Endodermal cell (in vitro differentiated cells): ENCODE data around the gene DTYMK. TPM values are rescaled to one million over a fixed set of nuclear protein-coding genes. Genes with fewer than 3 reads are reported as not detected.

ENCODE experiments used
- DNase-seq: peaks from one replicate; pipeline ENCODE4 v3.0.0-alpha.2; 2017
- H3K27ac ChIP-seq: 2 replicates; pipeline ENCODE4 v1.5.1; 2013; ENCODE audit warnings: mild to moderate bottlenecking, low read depth, low read length, moderate library complexity
- H3K27me3 ChIP-seq: 2 replicates; pipeline ENCODE4 v1.6.1; 2013; ENCODE audit warnings: mild to moderate bottlenecking, low read length, moderate library complexity; ENCODE audit not compliant: insufficient read depth, control insufficient read depth, poor library complexity, severe bottlenecking
- H3K36me3 ChIP-seq: 2 replicates; pipeline ENCODE4 v1.7.0; 2013; ENCODE audit warnings: mild to moderate bottlenecking, low read length, moderate library complexity; ENCODE audit not compliant: control insufficient read depth, insufficient read depth
- H3K4me1 ChIP-seq: one replicate; pipeline ENCODE4 v1.7.0; 2013; ENCODE audit warnings: low read length; ENCODE audit not compliant: control insufficient read depth, insufficient read depth
- H3K4me3 ChIP-seq: 2 replicates; pipeline ENCODE4 v1.5.1; 2013; ENCODE audit warnings: mild to moderate bottlenecking, low read length, moderate library complexity
- H3K9ac ChIP-seq: 2 replicates; pipeline ENCODE4 v1.6.1; 2013; ENCODE audit warnings: mild to moderate bottlenecking, low read length, moderate library complexity; ENCODE audit not compliant: poor library complexity, severe bottlenecking; ENCODE audit errors: extremely low read depth
- H3K9me3 ChIP-seq: 2 replicates; pipeline ENCODE4 v1.6.1; 2013; ENCODE audit warnings: mild to moderate bottlenecking, low read length, moderate library complexity; ENCODE audit not compliant: control insufficient read depth
- H3K27ac Mint-ChIP-seq: 2 replicates; pipeline ENCODE4 v1.8.0; 2020; ENCODE audit warnings: mixed read lengths
- H3K27me3 Mint-ChIP-seq: 2 replicates; pipeline ENCODE4 v1.8.0; 2021; ENCODE audit warnings: mild to moderate bottlenecking, mixed read lengths; ENCODE audit not compliant: insufficient read depth
- H3K36me3 Mint-ChIP-seq: 2 replicates; pipeline ENCODE4 v1.8.0; 2020; ENCODE audit warnings: low read depth, mixed read lengths
- H3K4me1 Mint-ChIP-seq: 2 replicates; pipeline ENCODE4 v1.8.0; 2020; ENCODE audit warnings: mixed read lengths
- H3K4me3 Mint-ChIP-seq: 2 replicates; pipeline ENCODE4 v1.8.0; 2020; ENCODE audit warnings: mild to moderate bottlenecking, moderate library complexity, mixed read lengths
- H3K9me3 Mint-ChIP-seq: 2 replicates; pipeline ENCODE4 v1.8.0; 2020; ENCODE audit warnings: mild to moderate bottlenecking, mixed read lengths
- CTCF ChIP-seq: fragments of 200-600 bp; sonication (generic); conservative IDR thresholded peaks from 2 replicates; pipeline ENCODE4 v1.5.0; 2021; ENCODE audit warnings: antibody characterized with exemption, mild to moderate bottlenecking
- WGBS, 2 experiments: methylation state at CpG; one replicate each; pipeline versions ENCODE4 v1.1.5 to v1.1.7; 2013; ENCODE audit warnings: missing lambda C conversion rate in 2 of 2, mixed read lengths in 1 of 2; ENCODE audit not compliant: insufficient coverage in 1 of 2, insufficient read length in 1 of 2; 5-methylcytosine and 5-hydroxymethylcytosine counted together
- total RNA-seq, 2 donors: library from RNA; stranded (reverse); fragmentation: NEBNext Ultra II Directional in 1 of 2; extraction: Animal tissue kit (Norgen Biotek cat#: 25700) in 1 of 2; gene quantifications; 2 replicates in 1 of 2; 3 replicates in 1 of 2; pipeline ENCODE4 v1.2.1, GENCODE V29; 2021

The DTYMK gene
- total RNA-seq, 2 donors from 2014 or later = 60.9 to 62.4 TPM

DNA sequence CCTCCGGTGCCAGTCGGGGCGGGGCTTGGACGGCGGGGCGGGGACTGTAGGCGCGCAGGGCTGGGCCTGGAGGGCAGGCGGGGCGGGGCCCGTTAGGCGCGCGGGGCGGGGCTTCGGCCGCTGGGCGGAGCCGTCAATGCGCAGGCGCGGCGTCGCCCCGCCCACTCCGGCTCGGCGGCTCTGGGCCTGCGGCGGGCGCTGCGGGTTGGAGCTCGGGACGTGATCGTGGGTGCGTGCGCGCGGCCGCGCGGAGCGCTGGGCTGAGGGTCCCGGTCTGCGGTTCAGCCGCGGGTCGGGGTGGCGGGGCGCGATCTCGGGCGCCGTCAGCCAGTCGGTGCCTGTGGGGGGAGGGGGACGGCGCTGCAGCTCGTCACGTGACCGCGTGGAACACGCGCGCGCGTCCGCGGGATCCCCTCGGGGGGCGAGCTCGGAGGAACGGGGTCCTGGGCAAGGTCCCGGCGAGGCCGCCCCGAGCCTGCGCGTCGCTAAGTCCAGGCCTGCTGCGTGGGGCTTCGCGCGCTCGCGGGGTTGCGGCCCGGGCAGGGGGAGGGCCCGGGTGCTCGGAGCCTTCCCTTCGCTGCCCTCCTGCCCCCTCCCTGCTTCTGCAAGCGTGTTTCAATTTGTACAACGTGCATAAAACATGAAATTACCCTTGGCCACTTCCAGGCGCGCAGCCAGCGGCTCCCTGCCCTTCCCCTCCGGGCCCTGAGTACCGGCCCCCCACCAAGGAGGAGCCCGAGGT, 48.0 kb upstream of the DTYMK start, which contains the start of gene D2HGDH:
Gene D2HGDH (plus strand): TSS at position 164 of the 742 bp plus-strand sequence. CDS start 595 bp downstream, outside the sequence.
- H3K4me1 Mint-ChIP-seq = no peaks in the 10 kb centered on the region
- peak within 1 kb of the TSS; percentile 71 for H3K4me3 Mint-ChIP-seq
- H3K4me3 ChIP-seq = peak within 1 kb of the TSS; percentile 83
- peak within 1 kb of the TSS; percentile 78 for H3K9ac ChIP-seq
- peaks cover 9% of the 10 kb centered on the region for H3K27me3 Mint-ChIP-seq
- 0% methylated on average over 28 to 98 of the region's 98 CpGs for WGBS, 2 experiments
- H3K27ac Mint-ChIP-seq = no peak within 1 kb of the TSS
- no peaks in the 10 kb centered on the region for H3K27me3 ChIP-seq
- TF ChIP-seq CTCF = no peak
- H3K4me1 ChIP-seq = no peaks in the 10 kb centered on the region
- peak; percentile 98 for DNase-seq
- no peaks in the 10 kb centered on the region for H3K9me3 Mint-ChIP-seq
- H3K27ac ChIP-seq = peak within 1 kb of the TSS; percentile 24
- no peaks in the 10 kb centered on the region for H3K36me3 ChIP-seq
- peaks cover 6% of the 10 kb centered on the region for H3K36me3 Mint-ChIP-seq
- no peaks in the 10 kb centered on the region for H3K9me3 ChIP-seq

DNA sequence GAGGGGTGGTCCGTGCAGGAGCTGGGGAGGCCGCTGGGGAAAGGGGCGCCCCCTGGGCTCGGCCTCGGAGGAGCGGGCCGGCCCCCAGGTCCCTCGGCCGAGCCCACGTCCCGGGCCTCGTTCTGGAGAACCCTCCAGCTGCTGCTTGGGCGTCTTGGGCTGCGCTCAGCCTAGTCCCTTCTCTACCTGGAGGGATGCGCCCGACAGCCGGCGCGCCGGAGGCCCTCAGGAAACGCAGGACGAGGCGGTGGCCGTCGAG, 47.5 kb upstream of the DTYMK start:
- Histone ChIP-seq H3K9ac (no peak overlapping the region), H3K4me1 (no peaks in the 10 kb centered on the region), H3K27me3 (no peaks in the 10 kb centered on the region), H3K36me3 (no peaks in the 10 kb centered on the region), H3K9me3 (no peaks in the 10 kb centered on the region), H3K27ac (no peak overlapping the region), H3K4me3 (peak overlapping the region; percentile 34)
- Mint-ChIP-seq H3K27ac (no peak overlapping the region), H3K27me3 (peaks cover 9% of the 10 kb centered on the region), H3K4me1 (no peaks in the 10 kb centered on the region), H3K4me3 (peak overlapping the region; percentile 71), H3K9me3 (no peaks in the 10 kb centered on the region), H3K36me3 (peaks cover 6% of the 10 kb centered on the region)
- DNase-seq = no peak
- peak; percentile 30 for TF ChIP-seq CTCF
- 9 to 16% methylated on average over 7 to 25 of the region's 25 CpGs for WGBS, 2 experiments

DNA sequence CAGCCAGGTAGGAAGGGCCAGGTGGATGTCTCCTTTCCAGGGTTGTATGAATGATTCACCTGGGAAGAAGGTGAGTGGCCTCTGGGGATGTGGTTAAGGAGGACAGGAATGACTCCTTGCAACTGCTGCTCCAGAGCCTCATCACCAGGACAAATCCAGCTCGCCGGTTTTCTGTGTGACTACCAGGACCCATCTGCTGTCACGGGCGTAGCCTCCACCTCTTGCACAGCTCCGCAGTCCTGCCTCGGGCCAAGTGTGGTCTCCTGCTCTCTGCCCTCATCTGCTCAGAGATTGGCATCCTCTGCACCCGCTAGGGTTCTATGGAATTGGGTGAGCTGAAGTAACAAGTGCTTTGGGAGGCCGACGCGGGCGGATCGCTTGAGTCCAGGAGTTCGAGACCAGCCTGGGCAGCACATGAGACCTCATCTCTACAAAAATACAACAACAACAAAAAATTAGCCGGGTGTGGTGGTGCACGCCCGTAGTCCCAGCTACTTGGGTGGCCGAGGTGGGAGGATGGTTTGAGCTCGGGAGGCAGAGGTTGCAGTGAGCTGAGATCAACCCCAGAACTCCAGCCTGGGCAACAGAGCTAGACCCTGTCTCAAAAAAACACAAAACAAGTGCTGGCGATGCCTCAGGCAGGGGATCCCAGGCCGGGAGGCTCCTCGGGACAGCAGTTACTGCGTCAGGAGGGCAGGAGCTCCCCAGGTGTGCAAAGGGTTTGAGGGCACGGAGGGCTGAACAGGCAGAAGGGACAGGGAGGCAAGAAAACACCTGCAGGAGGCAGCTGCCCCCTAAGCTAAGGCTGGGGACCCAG, 47.0 kb upstream of the DTYMK start:
- no peaks in the 10 kb centered on the region for H3K9me3 Mint-ChIP-seq

More for the DNA sequence above, 47.0 kb upstream of the DTYMK start:
- 92 to 95% methylated on average over 10 to 23 of the region's 23 CpGs for WGBS, 2 experiments
- Mint-ChIP-seq H3K36me3 (peaks cover 6% of the 10 kb centered on the region), H3K4me3 (peak overlapping the region; percentile 71), H3K27ac (no peak overlapping the region), H3K27me3 (peaks cover 9% of the 10 kb centered on the region), H3K4me1 (no peaks in the 10 kb centered on the region)
- H3K9ac ChIP-seq = no peak overlapping the region
- no peaks in the 10 kb centered on the region for H3K27me3 ChIP-seq
- TF ChIP-seq CTCF = no peak
- peak overlapping the region; percentile 34 for H3K4me3 ChIP-seq
- no peaks in the 10 kb centered on the region for H3K9me3 ChIP-seq
- H3K27ac ChIP-seq = no peak overlapping the region
- DNase-seq = no peak
- no peaks in the 10 kb centered on the region for H3K36me3 ChIP-seq
- no peaks in the 10 kb centered on the region for H3K4me1 ChIP-seq
